Neural cell (in vitro differentiated cells): ENCODE results near the gene SYDE2.

Experiments
- CTCF ChIP-seq: fragments of 450-650 bp; IDR thresholded peaks from 2 replicates; pipeline ENCODE4 v1.5.1; 2014; ENCODE audit warnings: antibody characterized with exemption, mild to moderate bottlenecking, moderate library complexity; ENCODE audit not compliant: poor library complexity, severe bottlenecking
- EP300 ChIP-seq: fragments of 450-650 bp; conservative IDR thresholded peaks from 2 replicates; pipeline ENCODE4 v1.6.1; 2014; ENCODE audit warnings: antibody characterized with exemption, mild to moderate bottlenecking, moderate library complexity; ENCODE audit not compliant: poor library complexity, severe bottlenecking
- EZH2 ChIP-seq: fragments of 200-600, 300-800 bp; shearing (Covaris generic), sonication (generic); IDR thresholded peaks from 2 replicates; pipeline ENCODE4 v1.6.1; 2014; ENCODE audit warnings: antibody characterized with exemption, low read length, borderline replicate concordance, mild to moderate bottlenecking; ENCODE audit not compliant: insufficient read depth, poor library complexity, severe bottlenecking
- POLR2AphosphoS5 ChIP-seq: IDR thresholded peaks from 2 replicates; pipeline ENCODE4 v1.6.1; 2012
- RAD21 ChIP-seq: fragments of 450-650 bp; conservative IDR thresholded peaks from 2 replicates; pipeline ENCODE4 v1.6.1; 2014; ENCODE audit warnings: antibody characterized with exemption, mild to moderate bottlenecking, moderate library complexity
- TAF1 ChIP-seq: IDR thresholded peaks from 2 replicates; pipeline ENCODE4 v1.6.1; 2012; ENCODE audit warnings: low read depth

GRCh38 chr1:85200463-85201339 lies at the start of gene SYDE2:
- TF ChIP-seq TAF1 (no peak), EP300 (no peak), EZH2 (no peak), CTCF (no peak), POLR2AphosphoS5 (no peak), RAD21 (no peak)
